Naive thymus-derived CD4-positive, alpha-beta T cell (primary cell): Measurements from ENCODE around the gene ACER3. TPM values are rescaled to one million over a fixed set of nuclear protein-coding genes. Genes with fewer than 3 reads are reported as not detected.
"Not testable (repeated sequence)": the region's sequence is repeated elsewhere in the genome, so short reads cannot be mapped to it uniquely, and the experiment has no call there.

Experiments
- ATAC-seq: fragments of 150-1000 bp; cut with Tn5 transposase; 2 replicates; pipeline ENCODE4 v1.10.0; 2021; ENCODE audit warnings: mild to moderate bottlenecking, moderate library complexity
- CTCF ChIA-PET: fragments of 350-600 bp; sonication (Branson Sonifier 250); formaldehyde crosslinking; loops from one replicate; lab custom pipeline; 2021; ENCODE audit warnings: antibody characterized with exemption; lab: Charles Lee
- POLR2A ChIA-PET: fragments of 350-600 bp; sonication (Branson Sonifier 250); formaldehyde crosslinking; loops from one replicate; lab custom pipeline; 2021; ENCODE audit warnings: antibody characterized with exemption, inconsistent platforms; lab: Charles Lee
- DNase-seq, 9 donors: peaks; one replicate each; pipeline versions ENCODE4 v3.0.0 to v3.0.0-alpha.2; 2020 to 2022; ENCODE audit warnings: mixed read lengths in 1 of 9
- H3K27ac ChIP-seq: one replicate; pipeline ENCODE4 v1.7.0; 2013; ENCODE audit warnings: mild to moderate bottlenecking, low read depth, low read length, moderate library complexity
- H3K27me3 ChIP-seq, 2 donors: one replicate each; pipeline ENCODE4 v1.7.0; 2013; ENCODE audit warnings: low read length in 2 of 2, mild to moderate bottlenecking in 2 of 2, moderate library complexity in 2 of 2; ENCODE audit not compliant: control insufficient read depth in 2 of 2, insufficient read depth in 2 of 2
- H3K36me3 ChIP-seq, 3 experiments: 1 replicate in 2 of 3; 2 replicates in 1 of 3; pipeline ENCODE4 v1.7.0; 2013; ENCODE audit warnings: low read length in 3 of 3, mild to moderate bottlenecking in 3 of 3, moderate library complexity in 1 of 3; ENCODE audit not compliant: insufficient read depth in 3 of 3, control insufficient read depth in 2 of 3
- H3K4me1 ChIP-seq, 2 donors: one replicate each; pipeline ENCODE4 v1.7.0; 2013; ENCODE audit warnings: low read length in 2 of 2, mild to moderate bottlenecking in 2 of 2, moderate library complexity in 1 of 2; ENCODE audit not compliant: control insufficient read depth in 2 of 2, insufficient read depth in 2 of 2
- H3K4me3 ChIP-seq: 2 replicates; pipeline ENCODE4 v1.7.0; 2013; ENCODE audit warnings: mild to moderate bottlenecking, low read length
- H3K9me3 ChIP-seq, 3 experiments: 1 replicate in 2 of 3; 2 replicates in 1 of 3; pipeline ENCODE4 v1.7.0; 2013; ENCODE audit warnings: low read length in 3 of 3; ENCODE audit not compliant: control insufficient read depth in 2 of 3
- H3K27ac Mint-ChIP-seq, 9 donors: one replicate each; pipeline ENCODE4 v1.8.0; 2020 to 2022; ENCODE audit warnings: mixed read lengths in 9 of 9, mild to moderate bottlenecking in 8 of 9, moderate library complexity in 5 of 9, inconsistent platforms in 2 of 9
- H3K27me3 Mint-ChIP-seq, 5 donors: one replicate each; pipeline ENCODE4 v1.8.0; 2021 to 2022; ENCODE audit warnings: mixed read lengths in 5 of 5, mild to moderate bottlenecking in 1 of 5
- H3K36me3 Mint-ChIP-seq, 5 donors: one replicate each; pipeline ENCODE4 v1.8.0; 2020 to 2022; ENCODE audit warnings: mixed read lengths in 5 of 5, mild to moderate bottlenecking in 3 of 5, inconsistent platforms in 1 of 5
- H3K4me1 Mint-ChIP-seq, 7 donors: one replicate each; pipeline ENCODE4 v1.8.0; 2020 to 2022; ENCODE audit warnings: mixed read lengths in 7 of 7, mild to moderate bottlenecking in 3 of 7, inconsistent platforms in 1 of 7
- H3K4me3 Mint-ChIP-seq, 10 donors: one replicate each; pipeline ENCODE4 v1.8.0; 2020 to 2022; ENCODE audit warnings: mild to moderate bottlenecking in 10 of 10, mixed read lengths in 10 of 10, moderate library complexity in 6 of 10, inconsistent platforms in 2 of 10
- H3K9me3 Mint-ChIP-seq, 11 donors: one replicate each; pipeline ENCODE4 v1.8.0; 2020 to 2022; ENCODE audit warnings: mixed read lengths in 11 of 11, mild to moderate bottlenecking in 4 of 11, inconsistent platforms in 1 of 11, moderate library complexity in 1 of 11
- intact Hi-C, 2 donors: fragments of 100-400 bp; cut with micrococcal nuclease; formaldehyde crosslinking; loops; one replicate each; pipeline ENCODE4 v1.15.1; 2023
- polyA plus RNA-seq, 2 donors: library from polyadenylated mRNA; unstranded; fragments of 300-500 nt; fragmentation: Illumina TruSeq; gene quantifications; one replicate each; pipeline ENCODE4 v1.2.3, GENCODE V29; 2021
- total RNA-seq, 6 experiments: library from RNA in 5 of 6; stranded (reverse) in 5 of 6; gene quantifications; 1 replicate in 5 of 6; 2 replicates in 1 of 6; pipeline ENCODE4 v1.2.3 and lab custom pipeline; 2021 to 2026

ACER3 gene
- total and polyA plus RNA-seq, 7 experiments from 2014 or later = 4.7 to 15.2 (median 9.0) TPM

- H3K27me3 Mint-ChIP-seq = peaks cover 0 to 6% (median 0%) of the 10 kb centered on the region in 5 donors
- Histone ChIP-seq H3K36me3 (no peaks in the 10 kb centered on the region), H3K4me1 (no peaks in the 10 kb centered on the region), H3K27me3 (no peaks in the 10 kb centered on the region), H3K9me3 (no peaks in the 10 kb centered on the region), H3K4me3 (no peak overlapping the region), H3K27ac (no peak overlapping the region)
- no peak overlapping the region for H3K4me3 Mint-ChIP-seq
- H3K4me1 Mint-ChIP-seq = peaks cover 0 to 6% (median 4%) of the 10 kb centered on the region in 7 donors
- H3K27ac Mint-ChIP-seq = no peak overlapping the region
- POLR2A ChIA-PET = no interaction called here
- peaks cover 0 to 4% (median 0%) of the 10 kb centered on the region in 5 donors for H3K36me3 Mint-ChIP-seq
- CTCF ChIA-PET = no interaction called here
- H3K9me3 Mint-ChIP-seq = peaks cover 0 to 2% (median 0%) of the 10 kb centered on the region in 11 donors
- DNase-seq (no peak), ATAC-seq (no peak)
- intact Hi-C loops = no loop called here
Observed at GRCh38 chr11:76854709-76855108, 6.0 kb upstream of the ACER3 start.

- H3K27ac Mint-ChIP-seq, ATAC-seq, H3K9me3 Mint-ChIP-seq, DNase-seq, H3K4me3 Mint-ChIP-seq, intact Hi-C loops, H3K9me3 ChIP-seq, H3K36me3 Mint-ChIP-seq, H3K27me3 ChIP-seq, H3K27me3 Mint-ChIP-seq, H3K27ac ChIP-seq, H3K36me3 ChIP-seq, CTCF ChIA-PET, H3K4me3 ChIP-seq, H3K4me1 ChIP-seq: not testable (repeated sequence)
- H3K4me1 Mint-ChIP-seq = peaks cover 3 to 12% (median 4%) of the 10 kb centered on the region in 7 donors
- POLR2A ChIA-PET = interaction anchor here (0.7 kb wide), 1 partner anchor 15 kb away, joined by 6 read pairs; no protein-coding TSS in a partner anchor
Observed at GRCh38 chr11:76855670-76856069, 5.0 kb upstream of the ACER3 start.

- Mint-ChIP-seq H3K4me1 (peaks cover 3 to 12% (median 4%) of the 10 kb centered on the region in 7 donors), H3K27me3 (peaks cover 0 to 6% (median 0%) of the 10 kb centered on the region in 5 donors), H3K27ac (no peak overlapping the region), H3K4me3 (no peak overlapping the region), H3K36me3 (peaks cover 0 to 4% (median 0%) of the 10 kb centered on the region in 5 donors), H3K9me3 (peaks cover 0 to 2% (median 0%) of the 10 kb centered on the region in 11 donors)
- intact Hi-C loops = no loop called here
- no peak overlapping the region for H3K27ac ChIP-seq
- ChIA-PET POLR2A (no interaction called here), CTCF (no interaction called here)
- H3K27me3 ChIP-seq = no peaks in the 10 kb centered on the region
- ATAC-seq = no peak
- H3K36me3 ChIP-seq = no peaks in the 10 kb centered on the region
- H3K9me3 ChIP-seq = no peaks in the 10 kb centered on the region
- peaks cover 2 to 4% of the 10 kb centered on the region in 2 donors for H3K4me1 ChIP-seq
- no peak for DNase-seq
- no peak overlapping the region for H3K4me3 ChIP-seq
Observed at GRCh38 chr11:76856106-76856505, 4.6 kb upstream of the ACER3 start.

- H3K27me3 ChIP-seq = no peaks in the 10 kb centered on the region
- no peaks in the 10 kb centered on the region for H3K9me3 ChIP-seq
- peaks cover 7 to 16% (median 8%) of the 10 kb centered on the region in 7 donors for H3K4me1 Mint-ChIP-seq
- no peaks in the 10 kb centered on the region for H3K36me3 ChIP-seq
- H3K9me3 Mint-ChIP-seq = peaks cover 0 to 2% (median 0%) of the 10 kb centered on the region in 11 donors
- CTCF ChIA-PET = no interaction called here
- H3K36me3 Mint-ChIP-seq = peaks cover 0 to 6% (median 0%) of the 10 kb centered on the region in 5 donors
- DNase-seq = no peak
- H3K27ac Mint-ChIP-seq = no peak overlapping the region
- peaks cover 0 to 6% (median 0%) of the 10 kb centered on the region in 5 donors for H3K27me3 Mint-ChIP-seq
- no peak for ATAC-seq
- H3K4me3 ChIP-seq = no peak overlapping the region
- intact Hi-C loops = no loop called here
- no peak overlapping the region for H3K27ac ChIP-seq
- POLR2A ChIA-PET = no interaction called here
- H3K4me3 Mint-ChIP-seq = no peak overlapping the region
- H3K4me1 ChIP-seq = peaks cover 7% of the 10 kb centered on the region in 2 donors
Observed at GRCh38 chr11:76856571-76856970, 4.1 kb upstream of the ACER3 start.

GRCh38 chr11:76857781-76858410 is 2.8 kb upstream of the ACER3 start:
- Mint-ChIP-seq H3K4me3 (no peak overlapping the region), H3K4me1 (peaks cover 13 to 24% (median 19%) of the 10 kb centered on the region in 7 donors), H3K36me3 (peaks cover 0 to 8% (median 0%) of the 10 kb centered on the region in 5 donors), H3K27me3 (peaks cover 0 to 6% (median 0%) of the 10 kb centered on the region in 5 donors), H3K27ac (no peak overlapping the region), H3K9me3 (peaks cover 0 to 2% (median 0%) of the 10 kb centered on the region in 11 donors)
- ChIA-PET CTCF (no interaction called here), POLR2A (no interaction called here)
- Histone ChIP-seq H3K4me3 (no peak overlapping the region), H3K27me3 (no peaks in the 10 kb centered on the region), H3K27ac (no peak overlapping the region), H3K36me3 (no peaks in the 10 kb centered on the region), H3K9me3 (no peaks in the 10 kb centered on the region), H3K4me1 (peaks cover 9 to 11% of the 10 kb centered on the region in 2 donors)
- intact Hi-C loops = no loop called here
- no peak for DNase-seq
- peak; percentile 8 for ATAC-seq

- peaks cover 9 to 11% of the 10 kb centered on the region in 2 donors for H3K4me1 ChIP-seq
- DNase-seq (no peak), ATAC-seq (no peak)
- peak overlapping the region in 8 of 9 donors; percentile 28 to 90 (median 76) for H3K27ac Mint-ChIP-seq
- peak overlapping the region; percentile 45 to 90 (median 82) for H3K4me3 Mint-ChIP-seq
- intact Hi-C loops = loop anchor here (2.0 to 10.0 kb wide), 11 partner anchors 53 to 1328 kb away; partner anchors contain the start of genes AAMDC (in 2 of the 2), RSF1 (in 2 of the 2), EMSY (in 1 of the 2) and KCTD21 (in 1 of the 2)
- peaks cover 0 to 2% (median 0%) of the 10 kb centered on the region in 11 donors for H3K9me3 Mint-ChIP-seq
- no peaks in the 10 kb centered on the region for H3K27me3 ChIP-seq
- peak overlapping the region; percentile 59 for H3K27ac ChIP-seq
- peak overlapping the region; percentile 43 for H3K4me3 ChIP-seq
- POLR2A ChIA-PET = interaction anchor here (0.8 kb wide), 2 partner anchors 61 to 63 kb away, joined by 3 to 4 read pairs; no protein-coding TSS in a partner anchor
- peaks cover 19 to 36% (median 28%) of the 10 kb centered on the region in 7 donors for H3K4me1 Mint-ChIP-seq
- H3K9me3 ChIP-seq = no peaks in the 10 kb centered on the region
- H3K36me3 ChIP-seq = no peaks in the 10 kb centered on the region
- H3K36me3 Mint-ChIP-seq = peaks cover 0 to 15% (median 0%) of the 10 kb centered on the region in 5 donors
- H3K27me3 Mint-ChIP-seq = no peaks in the 10 kb centered on the region
- CTCF ChIA-PET = interaction anchor here (0.8 kb wide), 1 partner anchor 60 kb away, joined by 3 read pairs; no protein-coding TSS in a partner anchor
Observed at GRCh38 chr11:76859708-76860227, 950 bp upstream of the ACER3 start.
